Body of pancreas (tissue), 4 donors: ENCODE data around the gene HSP90B1.

Source experiments
- POLR2A ChIP-seq, 3 donors: fragments of 450-650 bp; IDR thresholded peaks; one replicate each; pipeline ENCODE4 v1.6.1; 2016; ENCODE audit warnings: antibody characterized with exemption in 3 of 3, mild to moderate bottlenecking in 2 of 3
- TF ChIP-seq, protein P1 (sequence below), 7 experiments: fragments of 450-650 bp in 4 of 7; fragments of 200-600 bp in 3 of 7; sonication (generic) in 3 of 7; IDR thresholded peaks; one replicate each; pipeline ENCODE4 v1.5.1; 2016 to 2019; ENCODE audit warnings: antibody characterized with exemption in 7 of 7

DNA sequence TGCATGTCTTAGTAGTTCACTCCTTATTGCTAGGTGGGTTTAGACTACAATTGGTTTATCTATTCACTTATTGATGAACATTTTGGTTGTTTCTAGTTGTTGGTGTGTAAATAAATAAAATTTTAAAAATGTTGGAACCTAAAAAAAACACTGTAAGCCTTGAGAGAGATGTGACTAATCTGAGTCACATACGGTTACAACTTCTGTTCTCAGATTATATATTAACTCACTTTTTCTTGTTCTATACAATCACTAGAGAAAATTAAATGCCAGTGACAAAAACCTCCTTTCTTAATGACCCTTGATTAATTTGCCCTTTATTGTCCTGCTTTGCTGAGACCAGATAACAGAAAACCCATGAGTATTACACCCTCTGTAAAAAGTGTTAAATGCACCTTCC lies 28.4 kb downstream of the HSP90B1 start:
- TF ChIP-seq, protein P1, sequence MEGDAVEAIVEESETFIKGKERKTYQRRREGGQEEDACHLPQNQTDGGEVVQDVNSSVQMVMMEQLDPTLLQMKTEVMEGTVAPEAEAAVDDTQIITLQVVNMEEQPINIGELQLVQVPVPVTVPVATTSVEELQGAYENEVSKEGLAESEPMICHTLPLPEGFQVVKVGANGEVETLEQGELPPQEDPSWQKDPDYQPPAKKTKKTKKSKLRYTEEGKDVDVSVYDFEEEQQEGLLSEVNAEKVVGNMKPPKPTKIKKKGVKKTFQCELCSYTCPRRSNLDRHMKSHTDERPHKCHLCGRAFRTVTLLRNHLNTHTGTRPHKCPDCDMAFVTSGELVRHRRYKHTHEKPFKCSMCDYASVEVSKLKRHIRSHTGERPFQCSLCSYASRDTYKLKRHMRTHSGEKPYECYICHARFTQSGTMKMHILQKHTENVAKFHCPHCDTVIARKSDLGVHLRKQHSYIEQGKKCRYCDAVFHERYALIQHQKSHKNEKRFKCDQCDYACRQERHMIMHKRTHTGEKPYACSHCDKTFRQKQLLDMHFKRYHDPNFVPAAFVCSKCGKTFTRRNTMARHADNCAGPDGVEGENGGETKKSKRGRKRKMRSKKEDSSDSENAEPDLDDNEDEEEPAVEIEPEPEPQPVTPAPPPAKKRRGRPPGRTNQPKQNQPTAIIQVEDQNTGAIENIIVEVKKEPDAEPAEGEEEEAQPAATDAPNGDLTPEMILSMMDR (IDR thresholded peaks at IDR 0.05): no peak
- TF ChIP-seq POLR2A (IDR thresholded peaks at IDR 0.05): no peak
